ENCODE data around the gene ZNF580. TPM values are rescaled to one million over a fixed set of nuclear protein-coding genes. Genes with fewer than 3 reads are reported as not detected.

ZNF580 gene
- total RNA-seq, 1 experiment from 2014 or later: 32.0 TPM

GRCh38 chr19:55640043-55640576 is 692 bp upstream of the ZNF580 start (continued):
- TF ChIP-seq, protein P1, sequence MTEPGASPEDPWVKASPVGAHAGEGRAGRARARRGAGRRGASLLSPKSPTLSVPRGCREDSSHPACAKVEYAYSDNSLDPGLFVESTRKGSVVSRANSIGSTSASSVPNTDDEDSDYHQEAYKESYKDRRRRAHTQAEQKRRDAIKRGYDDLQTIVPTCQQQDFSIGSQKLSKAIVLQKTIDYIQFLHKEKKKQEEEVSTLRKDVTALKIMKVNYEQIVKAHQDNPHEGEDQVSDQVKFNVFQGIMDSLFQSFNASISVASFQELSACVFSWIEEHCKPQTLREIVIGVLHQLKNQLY (CRISPR knock-in tag; IDR thresholded peaks at IDR 0.05): 0 out of 2 replicates have a peak, but pooled peaks have one; percentile 40
- TF ChIP-seq, protein P2, sequence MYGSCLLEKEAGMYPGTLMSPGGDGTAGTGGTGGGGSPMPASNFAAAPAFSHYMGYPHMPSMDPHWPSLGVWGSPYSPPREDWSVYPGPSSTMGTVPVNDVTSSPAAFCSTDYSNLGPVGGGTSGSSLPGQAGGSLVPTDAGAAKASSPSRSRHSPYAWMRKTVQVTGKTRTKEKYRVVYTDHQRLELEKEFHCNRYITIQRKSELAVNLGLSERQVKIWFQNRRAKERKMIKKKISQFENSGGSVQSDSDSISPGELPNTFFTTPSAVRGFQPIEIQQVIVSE (CRISPR knock-in tag; IDR thresholded peaks at IDR 0.05; ENCODE audit: borderline replicate concordance): no peak
- TF ChIP-seq NR2C2 (CRISPR knock-in tag; IDR thresholded peaks at IDR 0.05) (peak; percentile 81; the same call in 1 of the 2 replicates), KAT7 (CRISPR knock-in tag; IDR thresholded peaks at IDR 0.05; ENCODE audit: borderline replicate concordance) (no peak), NFATC4 (CRISPR knock-in tag; IDR thresholded peaks at IDR 0.05) (no peak), SP1 (CRISPR knock-in tag; conservative IDR thresholded peaks at IDR 0.05) (no peak), MAX (CRISPR knock-in tag; IDR thresholded peaks at IDR 0.05) (peak; percentile 99), JAZF1 (CRISPR knock-in tag; IDR thresholded peaks at IDR 0.05) (no peak), CTCF (IDR thresholded peaks at IDR 0.05) (no peak), ZBTB21 (CRISPR knock-in tag; IDR thresholded peaks at IDR 0.05; ENCODE audit: borderline replicate concordance) (peak; percentile 78; the same call in 1 of the 2 replicates), NR1H2 (CRISPR knock-in tag; IDR thresholded peaks at IDR 0.05) (peak; percentile 80), ATF1 (CRISPR knock-in tag; IDR thresholded peaks at IDR 0.05) (0 out of 2 replicates have a peak, but pooled peaks have one; percentile 32), ZBTB43 (CRISPR knock-in tag; IDR thresholded peaks at IDR 0.05) (peak; percentile 89), ARID4B (CRISPR knock-in tag; IDR thresholded peaks at IDR 0.05; ENCODE audit: borderline replicate concordance) (peak; percentile 97), NFYB (CRISPR knock-in tag; conservative IDR thresholded peaks at IDR 0.05; ENCODE audit: low read depth) (peak; percentile 35; the same call in 1 of the 2 replicates), ZNF219 (CRISPR knock-in tag; IDR thresholded peaks at IDR 0.05; ENCODE audit: borderline replicate concordance) (peak; percentile 95), ZNF138 (CRISPR knock-in tag; conservative IDR thresholded peaks at IDR 0.05) (no peak), PRRX2 (CRISPR knock-in tag; IDR thresholded peaks at IDR 0.05) (no peak), SMAD4 (CRISPR knock-in tag; IDR thresholded peaks at IDR 0.05) (peak; percentile 94), ZNF263 (CRISPR knock-in tag; IDR thresholded peaks at IDR 0.05; ENCODE audit: low read depth) (peak; percentile 50)
- TF ChIP-seq, protein P3, sequence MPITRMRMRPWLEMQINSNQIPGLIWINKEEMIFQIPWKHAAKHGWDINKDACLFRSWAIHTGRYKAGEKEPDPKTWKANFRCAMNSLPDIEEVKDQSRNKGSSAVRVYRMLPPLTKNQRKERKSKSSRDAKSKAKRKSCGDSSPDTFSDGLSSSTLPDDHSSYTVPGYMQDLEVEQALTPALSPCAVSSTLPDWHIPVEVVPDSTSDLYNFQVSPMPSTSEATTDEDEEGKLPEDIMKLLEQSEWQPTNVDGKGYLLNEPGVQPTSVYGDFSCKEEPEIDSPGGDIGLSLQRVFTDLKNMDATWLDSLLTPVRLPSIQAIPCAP (CRISPR knock-in tag; IDR thresholded peaks at IDR 0.05): peak; percentile 97
- TF ChIP-seq, protein P4, sequence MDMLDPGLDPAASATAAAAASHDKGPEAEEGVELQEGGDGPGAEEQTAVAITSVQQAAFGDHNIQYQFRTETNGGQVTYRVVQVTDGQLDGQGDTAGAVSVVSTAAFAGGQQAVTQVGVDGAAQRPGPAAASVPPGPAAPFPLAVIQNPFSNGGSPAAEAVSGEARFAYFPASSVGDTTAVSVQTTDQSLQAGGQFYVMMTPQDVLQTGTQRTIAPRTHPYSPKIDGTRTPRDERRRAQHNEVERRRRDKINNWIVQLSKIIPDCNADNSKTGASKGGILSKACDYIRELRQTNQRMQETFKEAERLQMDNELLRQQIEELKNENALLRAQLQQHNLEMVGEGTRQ (CRISPR knock-in tag; IDR thresholded peaks at IDR 0.05): peak; percentile 69
- TF ChIP-seq, protein P5, sequence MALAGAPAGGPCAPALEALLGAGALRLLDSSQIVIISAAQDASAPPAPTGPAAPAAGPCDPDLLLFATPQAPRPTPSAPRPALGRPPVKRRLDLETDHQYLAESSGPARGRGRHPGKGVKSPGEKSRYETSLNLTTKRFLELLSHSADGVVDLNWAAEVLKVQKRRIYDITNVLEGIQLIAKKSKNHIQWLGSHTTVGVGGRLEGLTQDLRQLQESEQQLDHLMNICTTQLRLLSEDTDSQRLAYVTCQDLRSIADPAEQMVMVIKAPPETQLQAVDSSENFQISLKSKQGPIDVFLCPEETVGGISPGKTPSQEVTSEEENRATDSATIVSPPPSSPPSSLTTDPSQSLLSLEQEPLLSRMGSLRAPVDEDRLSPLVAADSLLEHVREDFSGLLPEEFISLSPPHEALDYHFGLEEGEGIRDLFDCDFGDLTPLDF (CRISPR knock-in tag; IDR thresholded peaks at IDR 0.05): peak; percentile 92
- TF ChIP-seq, protein P6, sequence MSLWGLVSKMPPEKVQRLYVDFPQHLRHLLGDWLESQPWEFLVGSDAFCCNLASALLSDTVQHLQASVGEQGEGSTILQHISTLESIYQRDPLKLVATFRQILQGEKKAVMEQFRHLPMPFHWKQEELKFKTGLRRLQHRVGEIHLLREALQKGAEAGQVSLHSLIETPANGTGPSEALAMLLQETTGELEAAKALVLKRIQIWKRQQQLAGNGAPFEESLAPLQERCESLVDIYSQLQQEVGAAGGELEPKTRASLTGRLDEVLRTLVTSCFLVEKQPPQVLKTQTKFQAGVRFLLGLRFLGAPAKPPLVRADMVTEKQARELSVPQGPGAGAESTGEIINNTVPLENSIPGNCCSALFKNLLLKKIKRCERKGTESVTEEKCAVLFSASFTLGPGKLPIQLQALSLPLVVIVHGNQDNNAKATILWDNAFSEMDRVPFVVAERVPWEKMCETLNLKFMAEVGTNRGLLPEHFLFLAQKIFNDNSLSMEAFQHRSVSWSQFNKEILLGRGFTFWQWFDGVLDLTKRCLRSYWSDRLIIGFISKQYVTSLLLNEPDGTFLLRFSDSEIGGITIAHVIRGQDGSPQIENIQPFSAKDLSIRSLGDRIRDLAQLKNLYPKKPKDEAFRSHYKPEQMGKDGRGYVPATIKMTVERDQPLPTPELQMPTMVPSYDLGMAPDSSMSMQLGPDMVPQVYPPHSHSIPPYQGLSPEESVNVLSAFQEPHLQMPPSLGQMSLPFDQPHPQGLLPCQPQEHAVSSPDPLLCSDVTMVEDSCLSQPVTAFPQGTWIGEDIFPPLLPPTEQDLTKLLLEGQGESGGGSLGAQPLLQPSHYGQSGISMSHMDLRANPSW (CRISPR knock-in tag; conservative IDR thresholded peaks at IDR 0.05; ENCODE audit: low read depth): no peak

Measured in WTC11 (cell line).